ENCODE measurements around the gene NPIPB13. TPM values are rescaled to one million over a fixed set of nuclear protein-coding genes. Genes with fewer than 3 reads are reported as not detected.
A peak's percentile ranks its signal among the peaks of the same experiment; 100 is the strongest.
"Not testable (repeated sequence)": the region's sequence is repeated elsewhere in the genome, so short reads cannot be mapped to it uniquely, and the experiment has no call there.

The NPIPB13 gene
- total RNA-seq (2021) (9.3 and 14.2 TPM in 2 replicates), Bru-seq, nascent RNA (percentile 48 among the genes with signal in this experiment), BruChase-seq, experiment 1, labeled RNA remaining after a 2-hour chase (percentile 55 among the genes with signal in this experiment), BruChase-seq, experiment 2, labeled RNA remaining after a 6-hour chase (percentile 63 among the genes with signal in this experiment)
- long read RNA-seq: 0 reads

- intact Hi-C loops (cut with micrococcal nuclease; ENCODE audit: unreplicated experiment); H3K4me1 ChIP-seq (ENCODE audit: insufficient read depth, low read length, poor library complexity, severe bottlenecking); BruUV-seq (replicated peaks); H3K27me3 ChIP-seq (replicated peaks; ENCODE audit: insufficient read depth, low read depth, low read length, poor library complexity); H3K36me3 ChIP-seq (ENCODE audit: insufficient read depth, low read length, poor library complexity, severe bottlenecking); H3K9me3 ChIP-seq (ENCODE audit: low read depth, low read length, poor library complexity, severe bottlenecking); H3K4me3 ChIP-seq (ENCODE audit: low read depth, low read length, poor library complexity, severe bottlenecking); DNase-seq (ENCODE audit: low spot score); POLR2A ChIA-PET (ENCODE audit: low non-redundant PET); CTCF ChIA-PET; H3K27ac ChIP-seq (ENCODE audit: low read depth, low read length, poor library complexity, severe bottlenecking): not testable (repeated sequence)
These were observed at the start of gene NPIPB13 for GRCh38 chr16:30248379-30248778. Gene NPIPB13, minus strand, starts transcription at chr16:30248479. Its CDS starts 2,906 bp downstream, at chr16:30245573.

- intact Hi-C loops (cut with micrococcal nuclease; ENCODE audit: unreplicated experiment); BruUV-seq (replicated peaks); H3K36me3 ChIP-seq (ENCODE audit: insufficient read depth, low read length, poor library complexity, severe bottlenecking); POLR2A ChIA-PET (ENCODE audit: low non-redundant PET); H3K27me3 ChIP-seq (replicated peaks; ENCODE audit: insufficient read depth, low read depth, low read length, poor library complexity); CTCF ChIA-PET; DNase-seq (ENCODE audit: low spot score); H3K4me3 ChIP-seq (ENCODE audit: low read depth, low read length, poor library complexity, severe bottlenecking); H3K4me1 ChIP-seq (ENCODE audit: insufficient read depth, low read length, poor library complexity, severe bottlenecking); H3K27ac ChIP-seq (ENCODE audit: low read depth, low read length, poor library complexity, severe bottlenecking); H3K9me3 ChIP-seq (ENCODE audit: low read depth, low read length, poor library complexity, severe bottlenecking): not testable (repeated sequence)
These were observed 34.1 kb upstream of the NPIPB13 start for GRCh38 chr16:30282357-30282756.

GRCh38 chr16:30278523-30278922, 30.2 kb upstream of the NPIPB13 start:
- H3K4me3 ChIP-seq (ENCODE audit: low read depth, low read length, poor library complexity, severe bottlenecking); CTCF ChIA-PET; BruUV-seq (replicated peaks); H3K4me1 ChIP-seq (ENCODE audit: insufficient read depth, low read length, poor library complexity, severe bottlenecking); POLR2A ChIA-PET (ENCODE audit: low non-redundant PET); H3K27ac ChIP-seq (ENCODE audit: low read depth, low read length, poor library complexity, severe bottlenecking); DNase-seq (ENCODE audit: low spot score); H3K27me3 ChIP-seq (replicated peaks; ENCODE audit: insufficient read depth, low read depth, low read length, poor library complexity); intact Hi-C loops (cut with micrococcal nuclease; ENCODE audit: unreplicated experiment); H3K36me3 ChIP-seq (ENCODE audit: insufficient read depth, low read length, poor library complexity, severe bottlenecking); H3K9me3 ChIP-seq (ENCODE audit: low read depth, low read length, poor library complexity, severe bottlenecking): not testable (repeated sequence)

- H3K9me3 ChIP-seq (ENCODE audit: low read depth, low read length, poor library complexity, severe bottlenecking); CTCF ChIA-PET; BruUV-seq (replicated peaks); DNase-seq (ENCODE audit: low spot score); H3K4me1 ChIP-seq (ENCODE audit: insufficient read depth, low read length, poor library complexity, severe bottlenecking); POLR2A ChIA-PET (ENCODE audit: low non-redundant PET); intact Hi-C loops (cut with micrococcal nuclease; ENCODE audit: unreplicated experiment); H3K27ac ChIP-seq (ENCODE audit: low read depth, low read length, poor library complexity, severe bottlenecking); H3K4me3 ChIP-seq (ENCODE audit: low read depth, low read length, poor library complexity, severe bottlenecking); H3K36me3 ChIP-seq (ENCODE audit: insufficient read depth, low read length, poor library complexity, severe bottlenecking); H3K27me3 ChIP-seq (replicated peaks; ENCODE audit: insufficient read depth, low read depth, low read length, poor library complexity): not testable (repeated sequence)
These were observed 31.2 kb downstream of the NPIPB13 start for GRCh38 chr16:30217082-30217481.

- H3K9me3 ChIP-seq (ENCODE audit: low read depth, low read length, poor library complexity, severe bottlenecking); BruUV-seq (replicated peaks); DNase-seq (ENCODE audit: low spot score); intact Hi-C loops (cut with micrococcal nuclease; ENCODE audit: unreplicated experiment); H3K36me3 ChIP-seq (ENCODE audit: insufficient read depth, low read length, poor library complexity, severe bottlenecking); CTCF ChIA-PET; POLR2A ChIA-PET (ENCODE audit: low non-redundant PET); H3K4me3 ChIP-seq (ENCODE audit: low read depth, low read length, poor library complexity, severe bottlenecking); H3K27ac ChIP-seq (ENCODE audit: low read depth, low read length, poor library complexity, severe bottlenecking); H3K4me1 ChIP-seq (ENCODE audit: insufficient read depth, low read length, poor library complexity, severe bottlenecking); H3K27me3 ChIP-seq (replicated peaks; ENCODE audit: insufficient read depth, low read depth, low read length, poor library complexity): not testable (repeated sequence)
These were observed 36.9 kb downstream of the NPIPB13 start for GRCh38 chr16:30211414-30211813.

- H3K36me3 ChIP-seq (ENCODE audit: insufficient read depth, low read length, poor library complexity, severe bottlenecking); H3K4me1 ChIP-seq (ENCODE audit: insufficient read depth, low read length, poor library complexity, severe bottlenecking); DNase-seq (ENCODE audit: low spot score); H3K4me3 ChIP-seq (ENCODE audit: low read depth, low read length, poor library complexity, severe bottlenecking); CTCF ChIA-PET; H3K27ac ChIP-seq (ENCODE audit: low read depth, low read length, poor library complexity, severe bottlenecking); H3K9me3 ChIP-seq (ENCODE audit: low read depth, low read length, poor library complexity, severe bottlenecking); BruUV-seq (replicated peaks); intact Hi-C loops (cut with micrococcal nuclease; ENCODE audit: unreplicated experiment); POLR2A ChIA-PET (ENCODE audit: low non-redundant PET); H3K27me3 ChIP-seq (replicated peaks; ENCODE audit: insufficient read depth, low read depth, low read length, poor library complexity): not testable (repeated sequence)
These were observed 39.2 kb downstream of the NPIPB13 start for GRCh38 chr16:30209032-30209431.

GRCh38 chr16:30207063-30207704, 41.1 kb downstream of the NPIPB13 start:
- H3K27ac ChIP-seq (ENCODE audit: low read depth, low read length, poor library complexity, severe bottlenecking); BruUV-seq (replicated peaks); H3K4me3 ChIP-seq (ENCODE audit: low read depth, low read length, poor library complexity, severe bottlenecking); intact Hi-C loops (cut with micrococcal nuclease; ENCODE audit: unreplicated experiment); H3K36me3 ChIP-seq (ENCODE audit: insufficient read depth, low read length, poor library complexity, severe bottlenecking); H3K9me3 ChIP-seq (ENCODE audit: low read depth, low read length, poor library complexity, severe bottlenecking); DNase-seq (ENCODE audit: low spot score); CTCF ChIA-PET; POLR2A ChIA-PET (ENCODE audit: low non-redundant PET); H3K27me3 ChIP-seq (replicated peaks; ENCODE audit: insufficient read depth, low read depth, low read length, poor library complexity); H3K4me1 ChIP-seq (ENCODE audit: insufficient read depth, low read length, poor library complexity, severe bottlenecking): not testable (repeated sequence)

GRCh38 chr16:30206252-30206651, 42.0 kb downstream of the NPIPB13 start:
- H3K36me3 ChIP-seq (ENCODE audit: insufficient read depth, low read length, poor library complexity, severe bottlenecking); CTCF ChIA-PET; H3K27me3 ChIP-seq (replicated peaks; ENCODE audit: insufficient read depth, low read depth, low read length, poor library complexity); POLR2A ChIA-PET (ENCODE audit: low non-redundant PET); H3K27ac ChIP-seq (ENCODE audit: low read depth, low read length, poor library complexity, severe bottlenecking); DNase-seq (ENCODE audit: low spot score); H3K9me3 ChIP-seq (ENCODE audit: low read depth, low read length, poor library complexity, severe bottlenecking); H3K4me1 ChIP-seq (ENCODE audit: insufficient read depth, low read length, poor library complexity, severe bottlenecking); intact Hi-C loops (cut with micrococcal nuclease; ENCODE audit: unreplicated experiment); BruUV-seq (replicated peaks): not testable (repeated sequence)
- H3K4me3 ChIP-seq (ENCODE audit: low read depth, low read length, poor library complexity, severe bottlenecking): peak overlapping the region; percentile 34

All from A673 (cell line).